Testis (tissue), 3 donors: Measurements from ENCODE around the gene ARAP2. TPM values are rescaled to one million over a fixed set of nuclear protein-coding genes. Genes with fewer than 3 reads are reported as not detected.

Experiments used
- DNase-seq: peaks from one replicate; pipeline ENCODE4 v3.0.0-alpha.2; 2019
- H3K27ac ChIP-seq, 2 donors: fragments of 200-600 bp; sonication (generic); one replicate each; pipeline ENCODE4 v1.5.1; 2019
- H3K27me3 ChIP-seq: fragments of 200-600 bp; sonication (generic); one replicate; pipeline ENCODE4 v1.5.1; 2019
- H3K36me3 ChIP-seq: fragments of 200-600 bp; sonication (generic); one replicate; pipeline ENCODE4 v1.5.1; 2017; ENCODE audit warnings: low read depth; ENCODE audit errors: missing control alignments
- H3K4me1 ChIP-seq: fragments of 200-600 bp; sonication (generic); one replicate; pipeline ENCODE4 v1.5.1; 2019
- H3K4me3 ChIP-seq, 2 donors: fragments of 200-600 bp; sonication (generic); one replicate each; pipeline ENCODE4 v1.5.1; 2017 to 2019
- H3K9me3 ChIP-seq: fragments of 200-600 bp; sonication (generic); one replicate; pipeline ENCODE4 v1.5.1; 2017
- CTCF ChIP-seq, 3 experiments: fragments of 450-650 bp in 2 of 3; fragments of 200-600 bp in 1 of 3; sonication (generic) in 1 of 3; IDR thresholded peaks; one replicate each; pipeline ENCODE4 v1.5.1; 2016 to 2019; ENCODE audit warnings: antibody characterized with exemption in 3 of 3, mild to moderate bottlenecking in 2 of 3, moderate library complexity in 1 of 3
- POLR2A ChIP-seq: fragments of 450-650 bp; IDR thresholded peaks from one replicate; pipeline ENCODE4 v1.6.1; 2017; ENCODE audit warnings: antibody characterized with exemption, mild to moderate bottlenecking, moderate library complexity
- WGBS, 2 donors: methylation state at CpG; one replicate each; pipeline ENCODE4 v1.1.5; 2018; 5-methylcytosine and 5-hydroxymethylcytosine counted together
- intact Hi-C: fragments of 100-400 bp; cut with DNase I; formaldehyde crosslinking; loops from one replicate; pipeline ENCODE4 v1.15.1; 2023; ENCODE audit warnings: low total_unique reads
- polyA plus RNA-seq: library from polyadenylated mRNA; stranded (reverse); fragments of 350-450 nt; fragmentation: Illumina TruSeq; extraction: RNeasy Lipid Tissue Mini Kit (QIAGEN cat#74804); gene quantifications from one replicate; pipeline ENCODE4 v1.2.3, GENCODE V29; 2014; ENCODE audit warnings: low read depth, low replicate concordance; ENCODE audit not compliant: insufficient read depth
- total RNA-seq, 2 donors: library from RNA; depleted of rRNA; stranded (reverse); fragments of >200 nt; gene quantifications; one replicate each; pipeline ENCODE4 v1.2.3, GENCODE V29; 2016

The ARAP2 gene
- total and polyA plus RNA-seq, 3 donors from 2014 or later: 10.9 to 91.0 (median 81.1) TPM

DNA sequence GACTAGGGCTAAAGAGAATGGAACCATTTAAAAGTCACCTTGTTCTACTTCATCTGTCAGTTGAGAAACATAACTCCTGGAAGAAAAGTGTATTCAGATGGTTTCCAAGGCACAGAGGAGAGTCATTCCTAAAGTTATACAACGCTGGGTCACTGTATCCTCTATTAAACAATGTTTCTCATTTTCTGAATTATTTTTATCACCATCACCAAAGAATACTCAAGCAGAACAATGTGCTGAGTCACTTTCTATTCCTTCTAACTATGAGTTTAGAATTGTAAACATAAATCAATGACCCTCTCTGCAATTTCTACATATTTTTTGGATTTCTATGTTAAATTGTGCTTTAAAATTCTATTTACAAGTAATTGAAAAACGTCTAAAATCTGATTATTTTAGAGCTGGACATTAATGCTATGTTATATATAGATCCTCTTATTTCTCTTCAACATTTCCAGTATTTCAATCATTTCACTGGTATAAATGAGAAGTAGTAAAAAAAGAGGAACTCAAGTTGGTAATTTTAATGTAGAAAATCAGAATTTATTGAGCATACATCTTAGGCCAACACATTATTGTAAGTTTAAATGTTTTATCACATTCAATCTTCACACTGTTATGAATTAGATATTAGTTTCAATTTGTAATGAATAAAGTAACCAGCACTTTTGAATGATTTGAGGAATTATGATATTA lies 44.6 kb upstream of the ARAP2 start:
- WGBS, 2 donors: 56 to 69% methylated on average over 2 of the region's 2 CpGs
- Histone ChIP-seq H3K27ac (no peak overlapping the region), H3K4me1 (no peaks in the 10 kb centered on the region), H3K9me3 (no peaks in the 10 kb centered on the region), H3K4me3 (no peak overlapping the region), H3K27me3 (no peaks in the 10 kb centered on the region), H3K36me3 (no peaks in the 10 kb centered on the region)
- no peak for DNase-seq
- intact Hi-C loops: no loop called here
- TF ChIP-seq POLR2A (no peak), CTCF (IDR thresholded peaks at IDR 0.05) (no peak)

- TF ChIP-seq POLR2A (no peak), CTCF (IDR thresholded peaks at IDR 0.05) (no peak)
- Histone ChIP-seq H3K9me3 (no peaks in the 10 kb centered on the region), H3K4me3 (no peak overlapping the region), H3K4me1 (no peaks in the 10 kb centered on the region), H3K27ac (no peak overlapping the region), H3K36me3 (no peaks in the 10 kb centered on the region), H3K27me3 (no peaks in the 10 kb centered on the region)
- no peak for DNase-seq
- intact Hi-C loops: no loop called here
- WGBS, 2 donors: 91 to 92% methylated on average over 4 of the region's 4 CpGs
These were observed 42.2 kb upstream of the ARAP2 start for GRCh38 chr4:36286481-36286871.

GRCh38 chr4:36285784-36286480 lies 41.6 kb upstream of the ARAP2 start:
- Histone ChIP-seq H3K27me3 (no peaks in the 10 kb centered on the region), H3K4me3 (no peak overlapping the region), H3K27ac (no peak overlapping the region), H3K4me1 (no peaks in the 10 kb centered on the region), H3K36me3 (no peaks in the 10 kb centered on the region), H3K9me3 (no peaks in the 10 kb centered on the region)
- intact Hi-C loops: no loop called here
- WGBS, 2 donors: 88 to 93% methylated on average over 6 of the region's 6 CpGs
- TF ChIP-seq CTCF (IDR thresholded peaks at IDR 0.05): no peak
- no peak for TF ChIP-seq POLR2A
- DNase-seq: no peak

DNA sequence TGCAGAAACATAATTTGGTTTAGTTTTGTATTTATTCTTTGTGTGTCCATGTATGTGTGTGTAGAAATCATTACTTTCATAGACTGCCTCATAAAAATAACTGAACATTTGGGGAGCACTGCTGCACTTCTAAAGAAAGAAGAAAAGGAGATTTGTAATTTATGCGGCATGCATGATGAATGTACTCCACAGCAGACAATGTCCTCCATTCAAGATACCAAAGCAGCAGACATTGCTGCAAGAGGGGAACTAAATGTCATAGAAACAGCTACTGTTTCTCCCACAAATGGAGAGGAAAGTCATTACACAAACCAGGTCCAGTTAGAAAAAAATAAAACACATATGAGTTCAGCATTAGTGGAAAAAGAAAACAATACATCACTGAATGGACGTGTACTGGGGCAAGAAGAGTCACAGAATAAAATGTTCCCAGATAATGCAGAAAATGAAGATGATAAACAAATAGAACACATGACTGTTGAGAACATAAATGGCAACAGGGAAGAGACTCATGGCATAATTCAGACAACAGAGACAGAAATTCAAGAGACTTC lies 39.7 kb upstream of the ARAP2 start:
- Histone ChIP-seq H3K4me3 (no peak overlapping the region), H3K4me1 (no peaks in the 10 kb centered on the region), H3K27me3 (no peaks in the 10 kb centered on the region), H3K27ac (no peak overlapping the region), H3K36me3 (no peaks in the 10 kb centered on the region), H3K9me3 (no peaks in the 10 kb centered on the region)
- intact Hi-C loops: no loop called here
- TF ChIP-seq POLR2A: no peak
- TF ChIP-seq CTCF (IDR thresholded peaks at IDR 0.05): no peak
- WGBS, 2 donors: 54 to 61% methylated on average over 2 of the region's 2 CpGs
- DNase-seq: no peak
